K562 (cell line): Measurements from ENCODE around the gene NCKIPSD. TPM values are rescaled to one million over a fixed set of nuclear protein-coding genes. Genes with fewer than 3 reads are reported as not detected.
A peak's percentile ranks its signal among the peaks of the same experiment; 100 is the strongest.

ENCODE experiments used
- ATAC-seq: fragments of 200-7000 bp; cut with Tn5 transposase; 3 replicates; pipeline ENCODE4 v1.9.1; 2020; ENCODE audit warnings: moderate library complexity
- Bru-seq: library from RNA; stranded (reverse); fragments of 400-500 nt; gene quantifications from one replicate; lab custom pipeline; 2021; lab: Mats Ljungman, UMichigan
- BruChase-seq, 2 experiments: library from RNA; stranded (reverse); fragments of 400-500 nt; gene quantifications; one replicate each; lab custom pipeline; 2021; lab: Mats Ljungman, UMichigan
- BruUV-seq: library from RNA; stranded (reverse); fragments of 400-500 nt; replicated peaks from 2 replicates; lab custom pipeline; 2021; lab: Mats Ljungman, UMichigan
- CTCF ChIA-PET: fragments of 300-600 bp; formaldehyde crosslinking; extraction: SDS; loops from one replicate; lab custom pipeline; 2021; ENCODE audit warnings: low intra/inter-chr PET ratio; lab: Yijun Ruan, JAX
- POLR2A ChIA-PET: fragments of 300-600, 350-650 bp; sonication (Branson Sonifier 250); formaldehyde crosslinking; extraction: SDS; loops from one replicate; lab custom pipeline; 2021; ENCODE audit warnings: antibody characterized with exemption, inconsistent platforms; lab: Yijun Ruan, JAX
- DNase-seq, 4 experiments: peaks; one replicate each; pipeline versions ENCODE4 v3.0.0 to v3.0.0-alpha.2; 2011 to 2018; ENCODE audit warnings: low spot score in 3 of 4, mixed read lengths in 3 of 4; ENCODE audit errors: extremely low read depth in 1 of 4
- FAIRE-seq: peaks from 2 replicates; lab custom pipeline; 2011; peaks lifted over from hg19 to GRCh38; lab: Jason Lieb, UNC
- H2AFZ ChIP-seq: 2 replicates; pipeline ENCODE4 v1.6.0; 2011; ENCODE audit warnings: low read depth, low read length, control low read depth, inconsistent platforms
- H3K27ac ChIP-seq: fragments of 200-600 bp; 3 replicates; pipeline ENCODE4 v1.8.0; 2011; ENCODE audit warnings: low read depth, mild to moderate bottlenecking, control low read depth, inconsistent platforms, low read length, moderate library complexity, mixed read lengths; ENCODE audit errors: extremely low read depth
- H3K27me3 ChIP-seq, 2 experiments: fragments of 300-600 bp in 1 of 2; 2 replicates in 1 of 2; 3 replicates in 1 of 2; pipeline versions ENCODE4 v1.6.0 to v1.8.0; 2011; ENCODE audit warnings: inconsistent platforms in 2 of 2, low read length in 2 of 2, mild to moderate bottlenecking in 1 of 2, mixed read lengths in 1 of 2, moderate library complexity in 1 of 2; ENCODE audit not compliant: control insufficient read depth in 2 of 2, insufficient read depth in 2 of 2
- H3K36me3 ChIP-seq: fragments of 300-600 bp; 3 replicates; pipeline ENCODE4 v1.8.0; 2011; ENCODE audit warnings: mild to moderate bottlenecking, low read length, inconsistent platforms; ENCODE audit not compliant: control insufficient read depth, insufficient read depth
- H3K4me1 ChIP-seq, 2 experiments: fragments of 200-600 bp in 1 of 2; replicated peaks in 1 of 2; 2 replicates in 1 of 2; 3 replicates in 1 of 2; pipeline versions ENCODE4 v1.5.1 to v1.8.0; 2011; ENCODE audit warnings: inconsistent platforms in 2 of 2, low read length in 2 of 2, mild to moderate bottlenecking in 1 of 2, mixed read lengths in 1 of 2, moderate library complexity in 1 of 2; ENCODE audit not compliant: control insufficient read depth in 2 of 2, insufficient read depth in 2 of 2
- H3K4me2 ChIP-seq: 2 replicates; pipeline ENCODE4 v1.6.1; 2011; ENCODE audit warnings: low read length, control low read depth, inconsistent platforms, mixed read lengths; ENCODE audit not compliant: insufficient read depth
- H3K4me3 ChIP-seq: fragments of 200-600 bp; sonication (generic), shearing (Covaris generic); 2 replicates; pipeline ENCODE4 v1.5.1; 2016; ENCODE audit warnings: control low read depth, inconsistent platforms
- H3K79me2 ChIP-seq: fragments of 200-600 bp; 3 replicates; pipeline ENCODE4 v1.8.0; 2011; ENCODE audit warnings: low read length, inconsistent platforms; ENCODE audit not compliant: control insufficient read depth, insufficient read depth
- H3K9ac ChIP-seq, 2 experiments: 2 replicates each; pipeline versions ENCODE4 v1.6.0 to v1.6.1; 2011; ENCODE audit warnings: low read depth in 2 of 2, low read length in 2 of 2, control low read depth in 1 of 2, inconsistent platforms in 1 of 2, mild to moderate bottlenecking in 1 of 2, mixed read lengths in 1 of 2; ENCODE audit not compliant: insufficient read depth in 1 of 2
- H3K9me1 ChIP-seq: one replicate; pipeline ENCODE4 v1.6.0; 2011; ENCODE audit warnings: inconsistent platforms, mild to moderate bottlenecking, low read length, moderate library complexity; ENCODE audit not compliant: control insufficient read depth, insufficient read depth
- H3K9me3 ChIP-seq: replicated peaks from 2 replicates; pipeline ENCODE4 v1.5.1; 2011; ENCODE audit warnings: low read depth, low read length, inconsistent platforms; ENCODE audit not compliant: control insufficient read depth, insufficient read depth
- H4K20me1 ChIP-seq: replicated peaks from 2 replicates; pipeline ENCODE4 v1.6.1; 2011; ENCODE audit warnings: low read length, inconsistent platforms, mixed read lengths; ENCODE audit not compliant: control insufficient read depth, insufficient read depth
- BRD9 ChIP-seq: fragments of 450-650 bp; IDR thresholded peaks from 2 replicates; pipeline ENCODE4 v1.6.1; 2018; ENCODE audit warnings: low read depth; ENCODE audit not compliant: partially characterized antibody
- EWSR1 ChIP-seq: fragments of 450-650 bp; IDR thresholded peaks from 2 replicates; pipeline ENCODE4 v1.6.1; 2018; ENCODE audit warnings: borderline replicate concordance, mild to moderate bottlenecking, low read depth, moderate library complexity; ENCODE audit not compliant: partially characterized antibody
- FOXK2 ChIP-seq, 2 experiments: fragments of 450-650 bp; IDR thresholded peaks in 1 of 2; conservative IDR thresholded peaks in 1 of 2; 2 replicates each; pipeline ENCODE4 v1.6.1; 2016; ENCODE audit warnings: low read depth in 2 of 2, mild to moderate bottlenecking in 1 of 2
- FOXP1 ChIP-seq: sonication (generic); formaldehyde crosslinking; IDR thresholded peaks from 2 replicates; pipeline ENCODE4 v1.8.0; 2022; ENCODE audit warnings: mild to moderate bottlenecking, missing genetic modification reagents
- HSF4 ChIP-seq: fragments of 250-450 bp; sonication (Bioruptor Pico); IDR thresholded peaks from 2 replicates; pipeline ENCODE4 v2.1.2; 2022; ENCODE audit warnings: mild to moderate bottlenecking, moderate library complexity, borderline replicate concordance
- LARP7 ChIP-seq: fragments of 450-650 bp; IDR thresholded peaks from 2 replicates; pipeline ENCODE4 v1.6.1; 2016
- MCM5 ChIP-seq: fragments of 450-650 bp; IDR thresholded peaks from 2 replicates; pipeline ENCODE4 v1.6.1; 2016; ENCODE audit warnings: low read depth
- NUFIP1 ChIP-seq: fragments of 450-650 bp; IDR thresholded peaks from 2 replicates; pipeline ENCODE4 v1.6.1; 2018; ENCODE audit not compliant: partially characterized antibody
- RFX1 ChIP-seq: fragments of 450-650 bp; IDR thresholded peaks from 2 replicates; pipeline ENCODE4 v1.6.1; 2016; ENCODE audit warnings: mild to moderate bottlenecking, moderate library complexity
- SIX5 ChIP-seq, 2 experiments: IDR thresholded peaks; 2 replicates each; pipeline ENCODE4 v1.6.1; 2011; ENCODE audit warnings: low read length in 2 of 2, borderline replicate concordance in 1 of 2, low read depth in 1 of 2, mild to moderate bottlenecking in 1 of 2, moderate library complexity in 1 of 2; ENCODE audit not compliant: insufficient read depth in 1 of 2
- TFAM ChIP-seq: fragments of 250-450 bp; sonication (Bioruptor Pico); conservative IDR thresholded peaks from 2 replicates; pipeline ENCODE4 v1.5.0; 2021; ENCODE audit warnings: mild to moderate bottlenecking, moderate library complexity
- ZNF174 ChIP-seq: fragments of 250-450 bp; sonication (Bioruptor Pico); IDR thresholded peaks from 2 replicates; pipeline ENCODE4 v1.4.0; 2020; ENCODE audit warnings: mild to moderate bottlenecking
- ZNF785 ChIP-seq: fragments of 250-450 bp; sonication (Bioruptor Pico); IDR thresholded peaks from 2 replicates; pipeline ENCODE4 v1.4.0; 2020; ENCODE audit warnings: mild to moderate bottlenecking
- WGBS: fragments of 100-300 bp; shearing (Covaris generic); methylation state at CpG from one replicate; pipeline ENCODE4 v1.1.6; 2016; ENCODE audit warnings: low coverage, mixed read lengths; ENCODE audit not compliant: insufficient coverage; ENCODE audit errors: missing lambda C conversion rate; 5-methylcytosine and 5-hydroxymethylcytosine counted together
- in situ Hi-C: fragments of 300-500 bp; cut with MboI; formaldehyde crosslinking; loops from 4 replicates; pipeline ENCODE4 v1.15.0; 2018; ENCODE audit warnings: inconsistent platforms, mixed read lengths
- intact Hi-C: fragments of 100-400 bp; cut with micrococcal nuclease; formaldehyde crosslinking; loops from 2 replicates; pipeline ENCODE4 v1.14.2; 2022
- long read RNA-seq, 3 experiments: library from polyadenylated mRNA in 2 of 3; library from RNA in 1 of 3; unstranded in 2 of 3; stranded (forward) in 1 of 3; transcript quantifications; one replicate each; pipeline ENCODE4 v2.0.0, GENCODE V29; 2019 to 2022
- polyA minus RNA-seq, 3 experiments: library from RNA; depleted of rRNA, polyadenylated mRNA; stranded (reverse); fragments of >200 nt; gene quantifications; 2 replicates each; pipeline ENCODE4 v1.2.3, GENCODE V29; 2011
- polyA plus RNA-seq, 8 experiments: library from polyadenylated mRNA; depleted of rRNA in 4 of 8; stranded (reverse) in 5 of 8; unstranded in 3 of 8; fragments of >200 nt; fragmentation: Nextera tagmentation in 2 of 8; fragmentation: Illumina TruSeq in 1 of 8; extraction: Ambion mirVana in 2 of 8; extraction: Trizol in 1 of 8; gene quantifications; 2 replicates each; pipeline versions ENCODE4 v1.2.1 to v1.2.3, GENCODE V29; 2011 to 2014; ENCODE audit warnings: inconsistent platforms in 1 of 8, missing spikeins in 1 of 8
- total RNA-seq, 7 experiments: library from RNA; depleted of rRNA in 6 of 7; stranded (reverse); fragments of >200 nt in 6 of 7; fragmentation: Illumina TruSeq in 2 of 7; extraction: Trizol in 2 of 7; gene quantifications; 2 replicates each; pipeline versions ENCODE4 v1.2.1 to v1.2.3, GENCODE V29; 2011 to 2021; ENCODE audit warnings: low replicate concordance in 1 of 7
- TF ChIP-seq, protein P1 (sequence below): sonication (generic); IDR thresholded peaks from 2 replicates; pipeline ENCODE4 v1.6.1; 2016

Gene NCKIPSD
- 29.1 and 109 TPM in 2 replicates for total RNA-seq (2011; cell fraction: chromatin; rRNA removed; ENCODE audit: low replicate concordance)
- 55.4 and 58.4 TPM in 2 replicates for total RNA-seq (2011; cell fraction: nucleolus; rRNA removed)
- 33.2 and 33.4 TPM in 2 replicates for total RNA-seq (2011; cell fraction: nucleoplasm; rRNA removed)
- total RNA-seq (2014; rRNA removed), result 12.3 and 18.7 TPM in 2 replicates
- total RNA-seq (2014; rRNA removed; fragmentation: Illumina TruSeq; extraction: Trizol), result 4.1 and 6.3 TPM in 2 replicates
- 9.7 and 10.0 TPM in 2 replicates for total RNA-seq (2015; rRNA removed; fragmentation: Illumina TruSeq; extraction: Trizol)
- total RNA-seq (2021), result 17.3 and 20.1 TPM in 2 replicates
- 24.4 and 35.6 TPM in 2 replicates for polyA plus RNA-seq (2011; rRNA removed)
- polyA plus RNA-seq (2011; cell fraction: cytosol; rRNA removed), result 38.2 and 70.0 TPM in 2 replicates
- 114 and 150 TPM in 2 replicates for polyA plus RNA-seq (2011; cell fraction: nucleus; rRNA removed)
- 14.6 and 23.0 TPM in 2 replicates for polyA plus RNA-seq (2012)
- 15.0 and 16.2 TPM in 2 replicates for polyA plus RNA-seq (2014; fragmentation: Illumina TruSeq; extraction: Trizol)
- polyA plus RNA-seq (2014; fragmentation: Nextera tagmentation; extraction: Ambion mirVana), result 1 to 10 TPM in 1 of 2 experiments, under 1 TPM in 1; 0.49 to 1.7 TPM
- polyA plus RNA-seq (2014; rRNA removed), result 17.8 and 21.4 TPM in 2 replicates
- 14.6 and 22.5 TPM in 2 replicates for polyA minus RNA-seq (2011; rRNA and poly(A)+ RNA removed)
- polyA minus RNA-seq (2011; cell fraction: cytosol; rRNA and poly(A)+ RNA removed), result 25.6 and 29.7 TPM in 2 replicates
- 33.0 and 36.1 TPM in 2 replicates for polyA minus RNA-seq (2011; cell fraction: nucleus; rRNA and poly(A)+ RNA removed)
- percentile 72 among the genes with signal in this experiment for Bru-seq, nascent RNA
- BruChase-seq, experiment 1, labeled RNA remaining after a 2-hour chase, result percentile 63 among the genes with signal in this experiment
- percentile 71 among the genes with signal in this experiment for BruChase-seq, experiment 2, labeled RNA remaining after a 6-hour chase
- long read RNA-seq, experiment 1, transcript NCKIPSD-201 (13 exons, 2,989 nt), result minor isoform, 5 of 31 reads
- long read RNA-seq, experiment 1, transcript NCKIPSD-204 (13 exons, 2,925 nt), result major isoform, 6 of 31 reads
- long read RNA-seq, experiment 1, partial matches to known transcripts, result 5 of 31 reads
- long read RNA-seq, experiment 1, other reads (novel, unspliced or antisense), result 15 of 31 reads
- long read RNA-seq, experiment 2, transcript NCKIPSD-204 (13 exons, 2,925 nt), result minor isoform, 5 of 24 reads
- long read RNA-seq, experiment 2, transcript NCKIPSD-201 (13 exons, 2,989 nt), result major isoform, 8 of 24 reads
- long read RNA-seq, experiment 2, partial matches to known transcripts, result 1 of 24 reads
- long read RNA-seq, experiment 2, other reads (novel, unspliced or antisense), result 9 of 24 reads
- long read RNA-seq, experiment 3, partial matches to known transcripts, result 0 of 2 reads
- long read RNA-seq, experiment 3, other reads (novel, unspliced or antisense), result 0 of 2 reads

DNA sequence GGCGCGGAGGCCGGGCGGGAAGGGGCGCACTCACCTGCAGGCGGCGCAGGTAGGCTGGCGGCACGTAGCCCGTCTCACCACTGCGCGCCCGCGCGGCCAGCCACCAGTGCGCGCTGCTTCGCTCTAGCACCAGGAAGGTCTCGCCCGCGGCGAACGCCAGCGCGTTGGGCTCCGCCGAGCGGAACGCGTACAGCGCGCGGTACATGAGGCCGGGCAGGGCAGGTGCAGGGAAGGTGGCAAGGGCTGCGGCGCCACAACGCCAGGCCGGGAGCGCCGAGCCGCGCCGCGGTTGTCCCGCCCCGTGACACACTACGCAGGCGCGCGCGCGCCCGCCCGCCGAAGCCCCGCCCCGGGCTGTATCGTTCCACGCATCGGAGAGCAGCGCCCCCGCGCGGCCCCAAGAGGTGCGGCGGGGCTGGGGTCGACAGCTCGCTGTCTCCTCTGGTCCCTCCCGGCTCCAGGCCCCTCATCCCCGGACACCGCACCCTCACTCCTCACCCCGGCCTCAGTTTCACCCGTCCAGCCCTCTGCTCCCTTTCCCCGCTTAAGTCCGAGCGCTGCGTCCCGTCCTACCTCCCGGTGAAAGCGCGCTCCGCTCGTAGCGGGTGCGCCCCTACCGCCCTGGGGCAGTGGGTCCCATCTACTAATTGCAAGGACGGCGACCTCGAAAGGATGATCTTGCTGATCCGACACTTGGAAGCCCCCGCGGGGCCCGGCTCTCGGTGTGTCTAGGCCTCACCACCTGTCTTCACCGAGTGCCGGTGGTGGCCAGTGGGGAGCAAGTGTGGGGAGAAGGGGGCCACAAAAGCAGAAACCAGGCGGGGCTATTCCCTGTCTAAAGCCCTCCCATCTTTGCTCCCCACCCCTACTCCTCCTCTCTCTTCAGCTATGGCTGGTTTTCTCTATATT is at the start of gene NCKIPSD:
Gene NCKIPSD (minus strand): TSS at position 313 of the 909 bp plus-strand sequence. CDS start 108 bp downstream, at position 205.
- Histone ChIP-seq H3K4me2 (peak within 1 kb of the TSS; percentile 91), H3K9ac (peak within 1 kb of the TSS; percentile 80 to 100), H3K27me3 (no peaks in the 10 kb centered on the region), H3K9me3 (no peaks in the 10 kb centered on the region), H3K4me1 (peaks cover 21 to 30% of the 10 kb centered on the region in 2 experiments; a peak in 4 of 5 replicates), H3K9me1 (no peaks in the 10 kb centered on the region), H3K36me3 (peaks cover 65% of the 10 kb centered on the region), H3K79me2 (peaks cover 27% of the 10 kb centered on the region), H4K20me1 (peaks cover 13% of the 10 kb centered on the region; the same call in 1 of the 2 replicates), H2AFZ (peak within 1 kb of the TSS; percentile 99), H3K4me3 (peak within 1 kb of the TSS; percentile 88), H3K27ac (peak within 1 kb of the TSS; percentile 84)
- DNase-seq, result peak; percentile 88 to 93 (median 91)
- under 1% methylated on average over 63 of the region's 97 CpGs for WGBS
- in situ Hi-C loops, result no loop called here
- peak; percentile 26 for FAIRE-seq
- no TSS peak for BruUV-seq
- ChIA-PET CTCF (interaction anchor here (0.6 to 1.1 kb wide), 3 partner anchors 51 to 266 kb away, joined by 3 read pairs; partner anchors contain the start of gene SLC26A6), POLR2A (interaction anchor here (0.7 to 1.1 kb wide), 3 partner anchors 9 to 17 kb away, joined by 3 read pairs; no protein-coding TSS in a partner anchor)
- ATAC-seq, result peak; percentile 90
- intact Hi-C loops, result no loop called here
- no peak for TF ChIP-seq NUFIP1
- TF ChIP-seq EWSR1, result no peak
- TF ChIP-seq, protein P1, sequence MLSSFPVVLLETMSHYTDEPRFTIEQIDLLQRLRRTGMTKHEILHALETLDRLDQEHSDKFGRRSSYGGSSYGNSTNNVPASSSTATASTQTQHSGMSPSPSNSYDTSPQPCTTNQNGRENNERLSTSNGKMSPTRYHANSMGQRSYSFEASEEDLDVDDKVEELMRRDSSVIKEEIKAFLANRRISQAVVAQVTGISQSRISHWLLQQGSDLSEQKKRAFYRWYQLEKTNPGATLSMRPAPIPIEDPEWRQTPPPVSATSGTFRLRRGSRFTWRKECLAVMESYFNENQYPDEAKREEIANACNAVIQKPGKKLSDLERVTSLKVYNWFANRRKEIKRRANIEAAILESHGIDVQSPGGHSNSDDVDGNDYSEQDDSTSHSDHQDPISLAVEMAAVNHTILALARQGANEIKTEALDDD, result no peak
- no peak for TF ChIP-seq LARP7
- no peak for TF ChIP-seq TFAM (CRISPR knock-in tag)
- TF ChIP-seq SIX5 (IDR thresholded peaks at IDR 0.05; ENCODE audit: borderline replicate concordance in 1 of 2, insufficient read depth in 1 of 2, low read depth in 1 of 2, low read length in 2 of 2), result no peak
- no peak for TF ChIP-seq RFX1
- TF ChIP-seq BRD9, result no peak
- TF ChIP-seq HSF4 (CRISPR knock-in tag), result no peak
- no peak for TF ChIP-seq FOXK2 (conservative IDR thresholded peaks at IDR 0.05 in 1 of 2, IDR thresholded peaks at IDR 0.05 in 1 of 2; ENCODE audit: low read depth in 2 of 2)
- no peak for TF ChIP-seq ZNF174 (CRISPR knock-in tag)
- TF ChIP-seq FOXP1 (CRISPR knock-in tag), result 0 out of 2 replicates have a peak, but pooled peaks have one; percentile 75
- no peak for TF ChIP-seq MCM5
- no peak for TF ChIP-seq ZNF785 (CRISPR knock-in tag)
